Ascending aorta (tissue), 2 donors: ENCODE results near the gene GGTLC3. TPM values are rescaled to one million over a fixed set of nuclear protein-coding genes. Genes with fewer than 3 reads are reported as not detected.
A peak's percentile ranks its signal among the peaks of the same experiment; 100 is the strongest.
"Not testable (repeated sequence)": the region's sequence is repeated elsewhere in the genome, so short reads cannot be mapped to it uniquely, and the experiment has no call there.

Experiments used
- DNase-seq, 2 donors: peaks; one replicate each; pipeline ENCODE4 v3.0.0-alpha.2; 2019; ENCODE audit warnings: low spot score in 2 of 2
- H3K27ac ChIP-seq, 2 donors: fragments of 200-600 bp; sonication (generic); one replicate each; pipeline ENCODE4 v1.5.1; 2016 to 2017; ENCODE audit warnings: mild to moderate bottlenecking in 1 of 2
- H3K27me3 ChIP-seq: fragments of 200-600 bp; sonication (generic); one replicate; pipeline ENCODE4 v1.5.1; 2017
- H3K36me3 ChIP-seq, 2 donors: fragments of 200-600 bp; sonication (generic); one replicate each; pipeline ENCODE4 v1.5.1; 2016
- H3K4me1 ChIP-seq, 2 donors: fragments of 200-600 bp; sonication (generic); one replicate each; pipeline ENCODE4 v1.5.1; 2016 to 2017; ENCODE audit warnings: mild to moderate bottlenecking in 1 of 2
- H3K4me3 ChIP-seq, 2 donors: fragments of 200-600 bp; sonication (generic); one replicate each; pipeline ENCODE4 v1.5.1; 2016 to 2017; ENCODE audit warnings: mild to moderate bottlenecking in 1 of 2
- H3K9me3 ChIP-seq, 2 donors: fragments of 200-600 bp; sonication (generic); one replicate each; pipeline ENCODE4 v1.5.1; 2016
- intact Hi-C: fragments of 100-400 bp; cut with DNase I; formaldehyde crosslinking; loops from one replicate; pipeline ENCODE4 v1.15.1; 2023
- total RNA-seq: library from RNA; depleted of rRNA; stranded (reverse); fragments of >200 nt; gene quantifications from one replicate; pipeline ENCODE4 v1.1.0, GENCODE V29; 2016

The GGTLC3 gene
- total RNA-seq, 1 donor from 2014 or later: not detected

GRCh38 chr22:18529416-18530145, 11.6 kb upstream of the GGTLC3 start:
- H3K27me3 ChIP-seq, H3K9me3 ChIP-seq, H3K4me1 ChIP-seq, H3K4me3 ChIP-seq, intact Hi-C loops, H3K27ac ChIP-seq, H3K36me3 ChIP-seq, DNase-seq: not testable (repeated sequence)

DNA sequence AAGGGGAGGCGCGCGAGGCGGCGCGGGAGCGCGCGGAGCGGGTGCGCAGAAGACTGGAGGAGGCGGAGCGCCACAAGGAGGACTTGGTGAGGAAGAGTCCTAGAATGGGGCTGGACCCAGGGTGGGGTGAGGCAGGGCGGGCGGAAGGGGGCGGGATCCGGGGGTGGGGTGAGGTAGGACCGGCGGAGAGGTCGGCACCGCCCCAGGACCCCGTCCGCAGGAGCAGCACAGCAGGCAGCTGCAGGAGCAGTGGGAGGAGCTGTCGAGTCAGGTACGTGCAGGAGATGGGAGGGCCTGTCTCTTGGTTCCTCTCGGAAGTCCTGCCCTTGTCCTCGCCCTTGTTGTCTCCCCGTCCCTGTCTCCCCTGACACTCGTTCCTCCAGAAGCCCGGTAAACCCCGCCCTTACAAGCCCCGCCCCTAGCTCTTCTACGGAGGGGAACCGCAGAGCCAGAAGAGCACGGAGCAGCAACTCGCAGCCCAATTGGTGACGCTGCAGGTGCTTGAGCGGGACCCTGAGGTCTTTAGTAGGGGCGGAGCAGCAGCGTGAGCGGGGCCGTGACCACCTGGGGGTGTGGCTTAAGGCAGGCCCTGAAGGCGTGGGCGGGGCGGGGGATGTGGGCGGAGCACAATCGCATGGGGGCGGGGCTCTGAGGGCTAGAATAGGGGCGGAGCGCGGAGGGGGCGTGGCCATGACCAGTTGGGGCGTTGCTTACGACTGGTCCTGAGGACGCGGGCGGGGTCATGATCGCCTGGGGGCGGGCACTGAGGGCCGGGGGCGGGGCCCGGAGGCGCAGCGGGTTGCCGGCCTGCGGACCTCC, 10.8 kb upstream of the GGTLC3 start:
- DNase-seq: peak; percentile 57 to 77
- H3K27me3 ChIP-seq, intact Hi-C loops, H3K36me3 ChIP-seq, H3K4me1 ChIP-seq, H3K9me3 ChIP-seq: not testable (repeated sequence)
- Histone ChIP-seq H3K4me3 (peak overlapping the region in 1 of 2 donors; percentile 57), H3K27ac (peak overlapping the region in 1 of 2 donors; percentile 48)

DNA sequence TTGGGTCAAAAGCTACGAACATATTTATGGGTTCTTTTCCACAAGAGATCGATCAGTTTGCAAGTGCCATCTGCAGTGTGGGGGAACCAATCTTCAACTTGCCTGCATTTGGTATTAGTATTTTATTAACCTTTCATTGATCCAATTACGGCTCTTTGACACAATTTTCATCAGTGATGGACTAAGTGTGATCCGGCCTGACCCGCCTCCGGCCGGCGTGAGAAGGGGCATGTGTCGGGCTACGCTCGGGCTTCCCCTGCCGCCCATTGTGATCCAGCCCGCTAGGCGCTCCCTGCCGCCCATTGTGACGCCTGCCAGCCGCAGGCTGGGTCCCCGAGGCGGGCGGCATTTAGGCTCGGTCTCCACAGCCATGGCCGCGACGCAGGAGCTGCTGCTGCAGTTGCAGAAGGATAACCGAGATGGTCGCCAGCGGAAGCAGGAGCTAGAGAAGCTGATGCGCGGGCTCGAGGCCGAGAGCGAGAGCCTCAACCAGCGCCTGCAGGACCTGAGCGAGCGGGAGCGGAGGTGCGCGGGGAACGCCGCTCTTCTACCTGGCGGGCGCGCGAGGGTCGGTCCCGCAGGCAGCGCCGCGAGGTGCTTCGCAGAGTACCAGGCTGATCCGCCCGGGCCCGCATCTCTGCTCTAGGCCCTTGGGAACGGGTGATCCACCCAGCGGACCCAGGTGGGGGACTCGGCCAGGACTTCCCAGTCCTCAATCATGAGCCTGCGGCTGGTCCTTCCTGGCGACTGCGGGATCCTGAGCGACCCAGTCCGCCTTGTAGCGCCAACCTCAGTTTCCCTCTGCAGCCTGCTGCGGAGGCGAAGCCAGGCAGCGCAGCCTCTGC, 10.0 kb upstream of the GGTLC3 start, which contains the start of gene TMEM191B:
TSS of gene TMEM191B (plus strand) at position 51 of the 845 bp plus-strand sequence. CDS start at position 230, 179 bp downstream.
- H3K9me3 ChIP-seq, intact Hi-C loops, H3K27me3 ChIP-seq, H3K36me3 ChIP-seq, DNase-seq, H3K4me1 ChIP-seq: not testable (repeated sequence)
- peak within 1 kb of the TSS in 1 of 2 donors; percentile 48 for H3K27ac ChIP-seq
- H3K4me3 ChIP-seq: peak within 1 kb of the TSS in 1 of 2 donors; percentile 57

- H3K4me3 ChIP-seq, H3K27me3 ChIP-seq, H3K4me1 ChIP-seq, H3K36me3 ChIP-seq, H3K9me3 ChIP-seq, H3K27ac ChIP-seq, DNase-seq, intact Hi-C loops: not testable (repeated sequence)
Observed at GRCh38 chr22:18523328-18523727, 5.4 kb upstream of the GGTLC3 start.

GRCh38 chr22:18522762-18523161, 4.8 kb upstream of the GGTLC3 start:
- H3K27me3 ChIP-seq, intact Hi-C loops, H3K9me3 ChIP-seq, DNase-seq, H3K36me3 ChIP-seq, H3K27ac ChIP-seq, H3K4me1 ChIP-seq, H3K4me3 ChIP-seq: not testable (repeated sequence)

DNA sequence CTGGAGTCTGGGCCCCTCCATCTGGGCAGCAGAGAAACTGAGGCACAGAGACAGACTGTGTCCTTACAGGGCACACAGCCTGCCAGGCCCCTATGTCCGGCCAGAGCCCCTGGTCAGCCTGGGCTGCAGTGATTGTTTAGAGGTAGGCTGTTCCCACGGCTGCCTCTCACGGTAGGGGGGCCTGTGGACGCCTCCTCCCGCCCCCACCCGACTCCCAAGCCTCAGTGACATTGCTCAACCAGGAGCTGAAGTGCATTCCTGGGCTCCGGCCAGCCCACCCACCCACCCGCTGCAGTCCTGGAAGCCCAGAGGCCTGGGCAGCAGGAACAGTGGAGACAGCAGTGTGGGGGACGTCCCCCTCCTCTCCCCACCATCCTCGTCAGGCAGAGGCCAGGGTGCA, 4.5 kb downstream of the GGTLC3 start:
- H3K4me1 ChIP-seq, H3K27me3 ChIP-seq, H3K9me3 ChIP-seq, H3K36me3 ChIP-seq, intact Hi-C loops, H3K27ac ChIP-seq, H3K4me3 ChIP-seq: not testable (repeated sequence)
- peak in 1 of 2 donors; percentile 12 for DNase-seq

DNA sequence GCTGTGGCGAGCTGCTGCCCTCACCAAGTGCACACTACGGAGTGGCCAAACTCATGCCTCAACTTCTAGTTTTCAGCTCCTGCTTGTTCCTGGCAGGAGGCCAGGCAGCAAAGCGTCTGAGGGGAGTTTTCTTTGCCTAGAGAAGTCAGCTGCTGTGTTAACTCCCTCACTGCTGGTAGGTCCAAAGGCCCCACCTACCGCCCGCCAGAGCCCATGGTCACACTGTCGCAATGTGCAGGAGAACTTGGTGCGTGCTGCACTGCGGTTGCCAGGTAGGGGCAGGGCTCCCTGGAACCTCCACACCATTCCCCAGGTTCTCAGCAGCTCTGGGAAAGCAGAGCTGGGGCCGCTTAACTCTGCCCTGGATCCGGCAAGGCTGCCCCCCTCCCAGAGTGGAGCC, 5.6 kb downstream of the GGTLC3 start:
- peak in 1 of 2 donors; percentile 58 for DNase-seq
- H3K9me3 ChIP-seq, H3K27me3 ChIP-seq, H3K36me3 ChIP-seq, intact Hi-C loops, H3K4me1 ChIP-seq, H3K4me3 ChIP-seq, H3K27ac ChIP-seq: not testable (repeated sequence)

- H3K27me3 ChIP-seq, H3K27ac ChIP-seq, intact Hi-C loops, H3K4me1 ChIP-seq, H3K4me3 ChIP-seq, H3K9me3 ChIP-seq, H3K36me3 ChIP-seq, DNase-seq: not testable (repeated sequence)
Observed at GRCh38 chr22:18511327-18511726, 6.6 kb downstream of the GGTLC3 start.

- H3K36me3 ChIP-seq, H3K4me3 ChIP-seq, DNase-seq, H3K27me3 ChIP-seq, H3K4me1 ChIP-seq, H3K9me3 ChIP-seq, H3K27ac ChIP-seq, intact Hi-C loops: not testable (repeated sequence)
Observed at GRCh38 chr22:18496227-18496626, 21.7 kb downstream of the GGTLC3 start.

Other genes starting within 250 kb of the GGTLC3 start
- gene TMEM191B, start 9.6 kb upstream of the GGTLC3 start, total RNA-seq: not detected
- 0.11 TPM for gene RIMBP3, start 93.8 kb upstream of the GGTLC3 start, total RNA-seq